ENCODE measurements around the gene SYNE3.
A peak's percentile ranks its signal among the peaks of the same experiment; 100 is the strongest.
"Not testable (repeated sequence)": the region's sequence is repeated elsewhere in the genome, so short reads cannot be mapped to it uniquely, and the experiment has no call there.

The SYNE3 gene

DNA sequence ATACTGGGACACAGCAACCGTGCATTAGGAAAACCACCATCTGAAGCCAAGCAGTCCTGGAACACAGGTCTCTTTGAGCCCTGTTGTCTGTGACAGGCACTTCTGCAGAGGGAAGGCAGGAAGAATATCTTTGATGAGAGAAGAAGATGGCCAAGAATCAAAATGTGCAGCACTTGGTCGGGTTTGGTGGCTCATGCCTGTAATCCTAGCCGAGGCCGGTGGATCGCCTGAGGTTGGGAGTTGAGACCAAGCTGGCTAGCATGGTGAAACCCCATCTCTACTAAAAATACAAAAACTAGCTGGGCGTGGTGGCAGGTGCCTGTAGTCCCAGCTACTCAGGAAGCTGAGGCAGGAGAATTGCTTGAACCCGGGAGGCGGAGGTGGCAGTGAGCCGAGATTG is 6.1 kb downstream of the SYNE3 start:
- peaks cover 17% of the 10 kb centered on the region for H3K36me3 ChIP-seq (ENCODE audit: control insufficient read depth, insufficient read depth, low read length, severe bottlenecking)
- not testable (repeated sequence) for DNase-seq (ENCODE audit: low read depth); H3K27me3 ChIP-seq (replicated peaks; ENCODE audit: control insufficient read depth, insufficient read depth, low read length); H3K9ac ChIP-seq (ENCODE audit: low read length); H3K9me3 ChIP-seq (ENCODE audit: control insufficient read depth, low read length); H3K4me3 ChIP-seq (ENCODE audit: low read length)
- peaks cover 63% of the 10 kb centered on the region for H3K4me1 ChIP-seq (ENCODE audit: control insufficient read depth, insufficient read depth, low read length)

DNA sequence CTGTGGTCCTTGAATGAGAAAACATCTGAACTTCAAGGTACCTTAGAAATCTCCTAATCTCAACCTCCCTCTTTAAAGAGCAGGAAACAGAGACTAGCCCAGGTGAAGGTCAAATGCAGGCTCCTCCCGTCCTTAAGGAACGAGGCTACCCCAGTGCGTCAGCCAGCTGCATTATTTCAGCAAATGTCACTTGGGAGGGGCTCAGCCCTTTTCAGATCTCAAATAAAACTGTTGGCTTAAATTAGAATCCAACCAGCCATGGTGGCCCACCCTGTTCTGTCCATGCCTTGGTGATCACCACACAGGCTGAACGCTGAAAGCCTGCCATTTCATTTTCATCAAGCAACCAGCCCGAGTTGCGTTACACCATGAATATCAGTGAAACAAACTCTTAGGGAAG is 7.0 kb downstream of the SYNE3 start:
- no peak for DNase-seq (ENCODE audit: low read depth)
- no peaks in the 10 kb centered on the region for H3K9me3 ChIP-seq (ENCODE audit: control insufficient read depth, low read length)
- no peak overlapping the region for H3K4me3 ChIP-seq (ENCODE audit: low read length)
- H3K9ac ChIP-seq (ENCODE audit: low read length), result no peak overlapping the region
- H3K4me1 ChIP-seq (ENCODE audit: control insufficient read depth, insufficient read depth, low read length), result peaks cover 61% of the 10 kb centered on the region
- no peaks in the 10 kb centered on the region for H3K27me3 ChIP-seq (replicated peaks; ENCODE audit: control insufficient read depth, insufficient read depth, low read length)
- peaks cover 17% of the 10 kb centered on the region for H3K36me3 ChIP-seq (ENCODE audit: control insufficient read depth, insufficient read depth, low read length, severe bottlenecking)

DNA sequence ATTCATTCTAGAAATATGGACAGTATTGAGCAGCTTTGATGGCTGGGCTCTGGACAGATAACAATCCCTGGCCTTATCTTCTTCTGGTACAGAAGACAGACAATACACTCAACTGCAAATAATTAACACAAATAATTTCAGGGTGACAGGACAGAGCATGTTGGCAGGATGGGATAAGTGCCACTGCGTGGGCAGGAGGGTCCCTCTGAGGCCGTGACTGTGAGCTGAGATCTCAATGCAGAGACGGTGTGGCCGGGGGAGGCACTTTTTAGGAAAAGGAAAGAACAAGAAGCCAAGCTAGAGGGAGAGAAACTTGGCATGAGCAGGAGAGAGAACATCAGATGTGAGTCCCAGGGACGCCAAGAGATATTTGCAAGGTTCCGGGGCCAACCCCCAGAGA is 8.1 kb downstream of the SYNE3 start:
- Histone ChIP-seq H3K27me3 (replicated peaks; ENCODE audit: control insufficient read depth, insufficient read depth, low read length) (no peaks in the 10 kb centered on the region), H3K9me3 (ENCODE audit: control insufficient read depth, low read length) (no peaks in the 10 kb centered on the region), H3K4me3 (ENCODE audit: low read length) (no peak overlapping the region), H3K9ac (ENCODE audit: low read length) (peak overlapping the region; percentile 20), H3K4me1 (ENCODE audit: control insufficient read depth, insufficient read depth, low read length) (peaks cover 62% of the 10 kb centered on the region), H3K36me3 (ENCODE audit: control insufficient read depth, insufficient read depth, low read length, severe bottlenecking) (peaks cover 22% of the 10 kb centered on the region)
- no peak for DNase-seq (ENCODE audit: low read depth)

DNA sequence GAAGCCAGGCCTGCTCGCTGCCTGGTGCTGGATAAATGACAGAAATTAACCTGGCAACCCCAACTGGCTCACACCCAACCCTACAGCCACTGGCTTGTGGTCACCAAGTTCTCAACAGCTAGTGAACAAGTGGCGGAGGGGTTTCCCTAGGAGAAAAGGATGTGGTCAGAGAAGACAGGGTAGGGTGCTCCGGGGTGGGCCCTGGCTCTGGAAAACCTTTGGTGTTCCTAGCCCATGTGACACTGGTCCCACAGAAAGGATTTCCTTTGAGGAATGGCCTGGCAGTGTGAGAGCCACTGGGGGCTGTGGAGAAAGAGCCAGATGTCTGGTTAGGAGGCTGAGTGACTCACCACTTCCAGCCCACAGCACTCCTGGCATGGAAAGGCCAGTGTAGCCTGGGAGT is 8.7 kb downstream of the SYNE3 start:
- Histone ChIP-seq H3K9me3 (ENCODE audit: control insufficient read depth, low read length) (no peaks in the 10 kb centered on the region), H3K36me3 (ENCODE audit: control insufficient read depth, insufficient read depth, low read length, severe bottlenecking) (peaks cover 22% of the 10 kb centered on the region), H3K4me1 (ENCODE audit: control insufficient read depth, insufficient read depth, low read length) (peaks cover 69% of the 10 kb centered on the region), H3K4me3 (ENCODE audit: low read length) (peak overlapping the region; percentile 39), H3K27me3 (replicated peaks; ENCODE audit: control insufficient read depth, insufficient read depth, low read length) (no peaks in the 10 kb centered on the region), H3K9ac (ENCODE audit: low read length) (peak overlapping the region; percentile 64)
- peak; percentile 59 for DNase-seq (ENCODE audit: low read depth)

DNA sequence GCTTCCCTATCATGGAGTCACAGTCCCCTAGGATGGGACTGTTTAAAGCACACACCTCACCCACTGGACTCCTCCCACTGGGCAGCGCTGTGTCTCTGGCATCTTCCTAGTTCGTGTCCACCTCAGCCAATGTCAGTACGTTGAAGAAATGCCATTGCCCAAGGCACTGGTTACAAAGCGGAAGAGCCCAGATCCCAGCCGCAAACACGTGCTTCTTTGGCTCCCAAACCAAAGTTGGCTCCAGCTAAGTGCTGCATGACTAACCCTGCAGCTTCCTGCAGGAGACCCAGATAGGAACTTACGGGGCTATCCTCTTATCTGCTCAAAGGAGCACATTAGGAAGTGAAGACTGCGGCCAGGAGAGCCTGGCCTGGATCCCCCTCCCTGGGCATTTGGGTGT is 9.3 kb downstream of the SYNE3 start:
- Histone ChIP-seq H3K4me1 (ENCODE audit: control insufficient read depth, insufficient read depth, low read length) (peaks cover 73% of the 10 kb centered on the region), H3K27me3 (replicated peaks; ENCODE audit: control insufficient read depth, insufficient read depth, low read length) (no peaks in the 10 kb centered on the region), H3K4me3 (ENCODE audit: low read length) (peak overlapping the region; percentile 39), H3K9me3 (ENCODE audit: control insufficient read depth, low read length) (no peaks in the 10 kb centered on the region), H3K9ac (ENCODE audit: low read length) (peak overlapping the region; percentile 64), H3K36me3 (ENCODE audit: control insufficient read depth, insufficient read depth, low read length, severe bottlenecking) (peaks cover 22% of the 10 kb centered on the region)
- peak; percentile 88 for DNase-seq (ENCODE audit: low read depth)

DNA sequence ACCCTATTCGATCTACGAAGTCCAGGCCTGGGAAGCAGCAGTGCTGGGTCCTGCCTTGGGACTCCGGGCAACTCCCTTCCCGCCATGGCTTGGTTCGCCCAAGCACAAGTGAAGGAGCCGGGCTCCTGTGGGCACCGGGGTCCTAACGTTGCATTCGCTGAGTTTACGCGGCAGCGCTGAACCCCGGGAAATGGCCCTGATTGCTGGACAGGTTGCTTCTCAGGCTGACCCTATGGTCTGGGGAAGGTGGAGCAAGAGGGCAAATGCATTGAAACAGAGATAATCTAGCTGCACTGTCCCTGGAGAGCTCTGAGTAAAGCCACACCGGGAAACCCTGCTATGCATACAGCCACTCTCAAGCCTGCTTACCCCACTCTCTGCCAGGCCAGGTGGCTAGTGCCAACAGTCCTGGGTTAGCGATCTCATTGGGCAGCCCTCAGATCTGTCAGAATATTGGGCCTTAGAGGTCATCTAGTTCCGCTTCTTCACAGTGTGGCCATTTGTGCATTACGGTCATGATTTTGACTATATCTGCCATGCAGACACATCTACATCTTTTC is 11.3 kb downstream of the SYNE3 start:
- no peak for DNase-seq (ENCODE audit: low read depth)
- Histone ChIP-seq H3K27me3 (replicated peaks; ENCODE audit: control insufficient read depth, insufficient read depth, low read length) (no peaks in the 10 kb centered on the region), H3K4me3 (ENCODE audit: low read length) (no peak overlapping the region), H3K36me3 (ENCODE audit: control insufficient read depth, insufficient read depth, low read length, severe bottlenecking) (peaks cover 22% of the 10 kb centered on the region), H3K4me1 (ENCODE audit: control insufficient read depth, insufficient read depth, low read length) (peaks cover 74% of the 10 kb centered on the region), H3K9ac (ENCODE audit: low read length) (peak overlapping the region; percentile 17), H3K9me3 (ENCODE audit: control insufficient read depth, low read length) (no peaks in the 10 kb centered on the region)

DNA sequence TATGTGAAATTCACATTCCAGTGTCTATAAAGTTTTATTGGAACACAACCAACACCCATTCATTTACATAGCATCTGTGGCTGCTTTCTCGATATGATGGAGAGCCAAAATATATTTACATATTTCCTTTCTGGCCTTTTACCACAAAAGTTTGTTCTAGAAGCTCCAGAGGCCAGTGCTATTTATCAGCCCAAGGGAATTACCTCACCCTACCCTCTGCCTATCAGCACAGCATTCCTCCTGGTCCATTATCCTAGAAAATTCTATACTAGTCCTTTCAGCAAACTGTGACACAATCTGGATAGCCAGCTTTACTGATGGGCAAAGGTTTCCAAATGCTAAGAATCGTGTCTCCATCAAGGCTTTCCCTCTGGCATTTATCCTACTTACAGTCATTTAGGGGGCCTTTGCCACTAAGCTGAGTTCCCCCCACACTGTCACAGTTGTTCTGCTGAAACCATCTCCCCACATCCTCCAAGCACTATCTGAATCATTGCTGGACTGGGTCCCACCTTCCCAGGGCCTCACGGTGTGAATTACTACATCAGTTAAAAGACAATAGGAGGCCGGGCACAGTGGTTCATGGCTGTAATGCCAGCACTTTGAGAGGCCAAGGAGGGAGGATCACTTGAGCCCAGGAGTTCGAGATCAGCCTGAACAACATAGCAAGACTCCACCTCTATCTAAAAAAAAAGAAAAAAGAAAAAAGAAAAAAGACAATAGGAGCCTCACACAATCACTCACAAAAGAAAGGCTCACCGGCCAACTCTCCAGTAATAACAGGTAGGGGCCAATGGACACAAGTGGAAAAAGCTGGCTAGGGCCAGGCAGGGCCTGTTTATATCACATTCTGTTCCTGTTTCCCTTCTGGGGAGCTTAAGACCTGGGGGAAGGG is 12.1 kb downstream of the SYNE3 start:
- Histone ChIP-seq H3K27me3 (replicated peaks; ENCODE audit: control insufficient read depth, insufficient read depth, low read length) (no peaks in the 10 kb centered on the region), H3K36me3 (ENCODE audit: control insufficient read depth, insufficient read depth, low read length, severe bottlenecking) (peaks cover 16% of the 10 kb centered on the region), H3K4me1 (ENCODE audit: control insufficient read depth, insufficient read depth, low read length) (peaks cover 73% of the 10 kb centered on the region), H3K4me3 (ENCODE audit: low read length) (no peak overlapping the region), H3K9ac (ENCODE audit: low read length) (peak overlapping the region; percentile 17), H3K9me3 (ENCODE audit: control insufficient read depth, low read length) (no peaks in the 10 kb centered on the region)
- DNase-seq (ENCODE audit: low read depth), result no peak

DNA sequence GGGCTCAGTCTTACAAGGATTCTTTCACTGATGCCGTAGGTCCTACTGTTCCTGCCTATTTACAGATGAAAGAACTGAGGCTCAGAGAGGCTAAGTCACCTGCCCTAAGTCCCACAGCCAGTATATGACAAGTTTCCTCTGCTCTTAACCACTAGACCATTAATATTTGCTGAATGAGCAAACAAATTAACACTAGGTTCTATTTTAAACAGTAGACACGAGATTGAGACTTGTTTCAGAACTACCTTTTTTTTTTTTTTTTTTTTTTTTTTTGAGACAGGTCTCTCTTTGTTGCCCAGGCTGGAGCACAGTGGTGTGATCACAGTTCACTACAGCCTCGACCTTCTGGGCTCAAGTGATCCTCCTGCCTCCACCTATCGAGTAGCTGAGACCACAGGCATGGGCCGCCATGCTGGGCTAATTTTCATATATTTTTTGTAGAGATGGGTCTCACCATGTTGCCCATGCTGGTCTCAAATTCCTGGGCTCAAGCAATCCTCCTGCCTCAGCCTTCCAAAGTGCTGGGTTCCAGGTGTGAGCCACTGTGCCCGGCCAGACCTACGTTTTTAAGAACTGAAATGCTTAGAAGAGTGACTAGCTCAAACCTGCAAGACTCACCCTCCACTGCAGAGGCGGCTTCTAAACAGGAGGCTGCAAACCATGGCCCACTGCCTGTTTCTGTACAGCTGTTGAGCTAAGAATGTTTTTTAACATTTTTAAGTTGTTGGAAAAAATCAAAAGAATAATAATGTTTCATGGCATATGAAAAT is 12.9 kb downstream of the SYNE3 start:
- Histone ChIP-seq H3K27me3 (replicated peaks; ENCODE audit: control insufficient read depth, insufficient read depth, low read length) (no peaks in the 10 kb centered on the region), H3K4me3 (ENCODE audit: low read length) (no peak overlapping the region), H3K9ac (ENCODE audit: low read length) (no peak overlapping the region), H3K4me1 (ENCODE audit: control insufficient read depth, insufficient read depth, low read length) (peaks cover 78% of the 10 kb centered on the region), H3K36me3 (ENCODE audit: control insufficient read depth, insufficient read depth, low read length, severe bottlenecking) (peaks cover 13% of the 10 kb centered on the region), H3K9me3 (ENCODE audit: control insufficient read depth, low read length) (no peaks in the 10 kb centered on the region)
- no peak for DNase-seq (ENCODE audit: low read depth)

DNA sequence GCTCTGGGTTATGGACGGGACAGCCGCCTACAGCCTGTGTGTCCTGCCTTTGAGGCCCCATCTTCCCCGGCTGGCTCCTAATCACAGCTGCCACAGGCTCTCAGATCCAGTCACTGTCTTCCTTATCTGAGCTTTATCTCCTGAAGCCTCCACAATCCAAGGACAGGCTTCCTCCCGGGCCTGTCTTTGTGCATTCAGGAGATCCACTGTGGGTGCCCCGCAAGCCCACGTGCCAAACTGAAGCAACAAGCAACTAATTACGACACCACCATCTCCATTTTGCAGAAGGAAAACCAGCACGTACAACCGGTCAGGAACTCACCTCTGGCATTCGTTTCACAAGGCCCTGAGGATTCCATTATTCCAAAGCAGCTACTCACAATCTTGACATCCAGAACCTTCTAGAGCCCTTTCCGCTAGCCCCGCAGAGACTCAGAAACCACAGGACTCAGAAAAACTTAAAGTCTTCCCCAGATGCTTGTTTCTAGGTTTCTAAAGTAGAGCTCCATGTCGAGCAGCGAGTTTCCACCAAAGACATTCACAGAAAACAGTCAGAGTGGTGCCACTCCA is 14.0 kb downstream of the SYNE3 start:
- Histone ChIP-seq H3K27me3 (replicated peaks; ENCODE audit: control insufficient read depth, insufficient read depth, low read length) (no peaks in the 10 kb centered on the region), H3K4me3 (ENCODE audit: low read length) (no peak overlapping the region), H3K36me3 (ENCODE audit: control insufficient read depth, insufficient read depth, low read length, severe bottlenecking) (peaks cover 13% of the 10 kb centered on the region), H3K9me3 (ENCODE audit: control insufficient read depth, low read length) (no peaks in the 10 kb centered on the region), H3K4me1 (ENCODE audit: control insufficient read depth, insufficient read depth, low read length) (peaks cover 72% of the 10 kb centered on the region), H3K9ac (ENCODE audit: low read length) (no peak overlapping the region)
- no peak for DNase-seq (ENCODE audit: low read depth)

DNA sequence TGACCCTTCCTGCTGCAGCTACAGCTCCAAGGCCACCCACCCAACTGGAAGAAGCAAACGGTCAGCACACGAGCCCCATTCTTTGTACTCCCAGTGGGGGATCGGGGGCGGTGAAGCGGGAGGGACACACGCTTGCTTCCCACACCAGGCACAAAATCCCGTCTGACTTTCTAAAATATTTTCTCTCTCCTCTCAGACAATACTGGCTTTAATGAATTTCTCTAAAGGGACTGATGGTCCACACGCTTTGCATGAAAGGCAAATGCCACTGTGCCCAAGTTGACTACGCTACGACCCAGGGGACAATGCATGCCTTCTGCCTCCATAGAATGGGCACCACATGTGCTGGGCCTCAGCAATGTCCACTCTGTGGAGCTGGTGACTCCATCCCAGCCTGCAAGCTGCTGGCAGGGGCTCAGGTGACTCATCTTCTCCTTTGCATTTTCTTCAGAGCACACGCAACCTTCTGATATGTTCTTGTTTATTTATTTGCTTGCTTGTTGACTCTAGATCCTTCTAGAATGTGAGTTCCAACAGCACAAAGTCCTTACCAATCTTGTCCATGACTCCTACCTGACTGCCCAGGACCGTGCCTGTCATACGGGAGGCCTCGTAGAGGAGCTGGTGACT is 15.6 kb downstream of the SYNE3 start:
- H3K9me3 ChIP-seq (ENCODE audit: control insufficient read depth, low read length), result no peaks in the 10 kb centered on the region
- H3K36me3 ChIP-seq (ENCODE audit: control insufficient read depth, insufficient read depth, low read length, severe bottlenecking), result peaks cover 5% of the 10 kb centered on the region
- peak; percentile 89 for DNase-seq (ENCODE audit: low read depth)
- H3K9ac ChIP-seq (ENCODE audit: low read length), result peak overlapping the region; percentile 51
- H3K4me1 ChIP-seq (ENCODE audit: control insufficient read depth, insufficient read depth, low read length), result peaks cover 79% of the 10 kb centered on the region
- no peak overlapping the region for H3K4me3 ChIP-seq (ENCODE audit: low read length)
- no peaks in the 10 kb centered on the region for H3K27me3 ChIP-seq (replicated peaks; ENCODE audit: control insufficient read depth, insufficient read depth, low read length)

Data from adipocyte (in vitro differentiated cells).